GM18873 (cell line): ENCODE results near the gene UBE2E2.
"Not testable (repeated sequence)": the region's sequence is repeated elsewhere in the genome, so short reads cannot be mapped to it uniquely, and the experiment has no call there.

Experiments
- ATAC-seq: cut with Tn5 transposase; IDR thresholded peaks from one replicate; pipeline ENCODE4 v1.9.1; 2021; ENCODE audit warnings: mild to moderate bottlenecking, moderate library complexity, moderate number of reproducible peaks; ENCODE audit not compliant: unreplicated experiment, low FRiP score

The UBE2E2 gene

DNA sequence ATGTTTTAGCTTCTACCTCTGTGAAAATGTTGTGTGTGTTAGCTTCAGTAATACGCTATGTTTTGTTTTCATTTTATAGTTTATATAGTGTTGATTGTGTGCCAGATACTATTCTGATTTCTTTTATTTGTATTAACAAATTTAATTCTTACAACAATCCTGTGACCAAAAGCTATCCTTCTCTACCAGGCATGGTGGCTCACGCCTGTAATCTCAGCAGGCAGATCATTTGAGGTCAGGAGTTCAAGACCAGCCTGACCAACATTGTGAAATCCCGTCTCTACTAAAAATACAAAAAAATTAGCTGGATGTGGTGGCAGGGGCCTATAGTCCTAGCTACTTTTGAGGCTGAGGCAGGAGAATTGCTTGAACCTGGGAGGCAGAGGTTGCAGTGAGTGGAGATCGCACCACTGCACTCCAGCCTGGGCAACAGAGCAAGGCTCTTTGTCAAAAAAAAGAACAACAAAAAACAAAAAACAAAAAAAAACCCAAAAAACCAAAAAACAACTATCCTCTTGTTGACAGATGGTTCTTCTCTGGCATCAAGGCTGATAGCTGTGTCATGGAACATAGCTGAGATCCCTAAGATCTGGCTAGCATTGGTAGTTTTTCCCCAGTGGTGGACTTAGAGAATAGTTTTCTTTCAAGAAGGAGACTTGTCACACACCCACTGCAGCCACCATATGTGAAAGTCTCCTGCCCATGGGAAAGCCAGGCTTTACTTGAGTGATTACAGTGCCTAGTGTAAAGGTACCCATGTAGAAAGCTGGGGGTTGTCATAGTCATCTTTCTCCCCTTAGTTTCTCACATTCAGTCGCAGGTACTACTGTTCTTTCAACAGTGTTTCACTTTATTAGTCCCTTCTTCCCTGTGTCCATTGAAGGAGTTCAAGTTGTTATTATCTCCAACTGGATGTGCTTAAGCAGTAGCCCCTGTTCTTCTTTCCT lies 116.5 kb downstream of the UBE2E2 start:
- no peak for ATAC-seq

- ATAC-seq = no peak
Measured at GRCh38 chr3:23320586-23321570, 117.8 kb downstream of the UBE2E2 start.

- ATAC-seq = no peak
Measured at GRCh38 chr3:23324745-23325144, 121.6 kb downstream of the UBE2E2 start.

- peak; percentile 56 for ATAC-seq
Measured at GRCh38 chr3:23325466-23326065, 122.4 kb downstream of the UBE2E2 start.

- no peak for ATAC-seq
Measured at GRCh38 chr3:23329471-23330105, 126.5 kb downstream of the UBE2E2 start.

DNA sequence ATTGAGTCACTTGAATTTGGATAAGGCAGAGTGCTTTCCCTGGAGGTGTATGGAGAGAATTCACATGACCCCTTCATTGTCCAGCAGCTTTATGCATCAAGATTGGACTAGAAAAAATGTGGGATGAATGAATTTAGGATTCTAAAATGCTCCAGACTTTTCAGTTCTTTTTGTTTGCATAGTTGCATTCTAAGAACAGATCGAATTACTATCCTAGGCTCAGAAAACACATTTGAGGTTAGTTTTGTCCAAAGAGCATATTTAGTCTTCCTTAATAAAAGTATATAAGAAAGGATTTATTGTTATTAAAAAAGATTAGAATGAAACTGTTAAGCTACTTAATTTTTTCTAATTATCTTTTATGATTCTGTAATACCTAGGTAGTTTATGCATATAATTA lies 127.4 kb downstream of the UBE2E2 start:
- no peak for ATAC-seq

DNA sequence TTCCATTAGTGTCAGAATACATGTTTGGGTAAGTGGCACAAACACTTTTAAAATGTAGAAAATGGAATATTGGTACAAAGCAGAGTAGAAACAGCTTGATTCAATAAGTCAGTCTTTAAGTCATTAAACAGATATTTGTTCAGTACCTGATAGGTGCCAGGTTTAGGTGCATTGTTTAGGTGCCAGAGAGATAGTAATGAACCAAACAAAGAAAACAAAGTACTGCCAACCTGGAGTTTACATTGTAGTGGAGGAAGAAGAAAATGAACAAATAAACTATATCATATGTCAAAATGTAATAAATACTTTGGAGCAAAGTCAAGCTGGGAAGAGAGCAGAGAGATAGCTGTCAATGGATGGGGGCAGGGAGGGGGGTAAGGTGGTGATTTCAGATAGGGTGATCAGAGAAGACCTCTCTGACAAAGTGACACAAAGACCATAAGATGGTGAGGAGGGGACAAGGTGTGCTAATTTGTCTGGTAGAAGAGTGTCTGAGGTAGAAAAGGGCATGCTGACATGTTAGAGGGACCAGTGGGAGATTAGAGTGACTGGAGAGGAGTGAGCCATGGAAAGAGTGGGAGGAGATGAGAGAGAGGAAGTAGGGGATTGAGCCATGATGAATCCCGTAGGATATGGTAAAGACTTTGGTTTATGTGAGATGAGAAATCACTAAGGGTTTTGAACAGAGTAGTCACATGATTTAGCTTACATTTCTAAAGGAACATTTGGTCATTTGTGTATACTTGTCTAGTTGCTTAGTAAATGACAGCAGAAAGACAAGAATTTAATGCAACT lies 128.2 kb downstream of the UBE2E2 start:
- no peak for ATAC-seq

GRCh38 chr3:23333633-23334032 lies 130.5 kb downstream of the UBE2E2 start:
- no peak for ATAC-seq

DNA sequence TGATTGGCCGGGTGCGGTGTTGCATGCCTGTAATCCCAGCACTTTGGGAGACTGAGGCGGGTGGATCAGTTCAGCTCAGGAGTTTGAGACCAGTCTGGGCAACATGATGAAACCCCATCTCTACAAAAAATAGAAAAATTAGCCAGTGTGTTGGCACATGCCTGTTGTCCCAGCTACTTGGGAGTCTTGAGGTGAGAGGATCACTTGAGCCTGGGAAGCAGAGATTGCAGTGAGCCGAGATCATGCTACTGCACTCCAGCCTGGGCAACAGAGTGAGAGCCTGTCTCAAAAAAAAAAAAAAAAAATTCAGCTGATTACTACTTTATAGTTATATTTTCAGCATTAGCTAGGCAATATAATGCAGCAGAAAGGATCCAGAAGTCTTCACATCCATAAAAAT lies 133.7 kb downstream of the UBE2E2 start:
- not testable (repeated sequence) for ATAC-seq

DNA sequence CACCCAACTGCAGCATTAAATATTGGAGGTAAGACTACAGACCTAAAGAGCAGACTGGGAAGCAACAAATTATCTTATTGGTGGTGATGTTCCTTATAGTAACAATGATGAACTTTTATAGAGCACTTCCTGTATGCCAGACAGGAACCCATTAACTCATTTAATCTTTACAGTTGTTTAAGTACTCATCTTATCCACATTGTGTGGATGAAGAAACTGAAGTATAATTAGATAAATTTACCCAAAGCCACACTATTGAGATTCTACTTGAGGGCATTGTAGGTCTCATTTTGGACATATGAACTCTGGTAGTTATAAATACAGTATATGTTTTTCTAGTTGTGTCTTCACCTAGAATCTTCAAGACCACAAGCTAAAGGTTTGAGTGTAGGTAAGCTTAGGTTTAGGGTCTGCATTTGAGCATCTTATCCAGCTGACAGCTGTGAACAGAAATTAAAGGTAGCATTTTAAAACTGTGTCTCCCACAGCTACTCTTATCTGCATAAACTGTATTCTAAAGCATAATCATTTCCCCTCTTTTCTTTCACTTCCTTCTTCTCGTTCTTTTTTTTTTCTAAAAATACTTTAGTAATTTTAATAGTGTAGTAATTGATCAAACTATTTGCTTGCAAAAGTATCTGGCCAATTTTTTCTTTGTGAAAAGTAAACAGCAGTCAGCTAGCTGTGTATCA lies 138.2 kb downstream of the UBE2E2 start:
- ATAC-seq = peak; percentile 57

GRCh38 chr3:23342343-23342742 lies 139.2 kb downstream of the UBE2E2 start:
- no peak for ATAC-seq

GRCh38 chr3:23343509-23343908 lies 140.4 kb downstream of the UBE2E2 start:
- ATAC-seq = no peak

DNA sequence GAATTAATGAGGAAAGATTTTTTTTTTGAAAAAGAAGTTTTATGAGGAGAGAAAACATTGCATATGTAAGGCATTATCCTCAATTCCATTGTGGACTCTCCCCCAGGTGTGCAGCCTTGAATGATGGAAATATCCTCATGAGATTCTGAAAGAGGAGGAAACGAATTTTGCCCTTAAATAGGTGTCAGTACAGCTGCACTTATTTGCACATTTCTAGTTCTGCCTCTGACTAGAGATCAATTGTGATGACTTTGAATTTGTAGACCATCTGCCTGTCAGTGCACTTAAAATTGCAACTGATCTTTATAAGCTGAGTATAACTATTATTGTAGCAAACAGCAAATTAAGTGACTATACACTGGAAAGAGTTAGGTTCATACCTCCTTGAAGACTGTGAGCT lies 141.8 kb downstream of the UBE2E2 start:
- ATAC-seq = no peak

GRCh38 chr3:23349444-23349843 lies 146.3 kb downstream of the UBE2E2 start:
- not testable (repeated sequence) for ATAC-seq

DNA sequence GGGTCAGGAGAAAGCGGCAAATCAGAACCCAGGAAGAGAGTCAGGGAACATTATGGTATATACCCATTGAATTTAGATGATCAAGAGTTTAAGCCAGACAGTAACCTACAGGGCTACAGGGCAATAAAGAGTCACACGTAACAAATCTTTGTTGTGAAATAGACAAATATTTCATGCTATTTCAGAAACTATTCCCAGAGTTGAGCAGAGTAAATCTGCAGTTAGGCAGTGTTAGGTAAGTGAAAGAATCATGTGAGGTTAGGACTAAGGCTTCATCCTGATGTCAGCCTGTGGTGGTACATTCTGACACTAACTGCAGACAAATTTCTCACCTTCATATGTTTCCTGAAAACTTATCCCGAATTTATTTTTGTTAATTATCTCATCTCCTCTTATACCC lies 153.0 kb downstream of the UBE2E2 start:
- ATAC-seq = no peak

DNA sequence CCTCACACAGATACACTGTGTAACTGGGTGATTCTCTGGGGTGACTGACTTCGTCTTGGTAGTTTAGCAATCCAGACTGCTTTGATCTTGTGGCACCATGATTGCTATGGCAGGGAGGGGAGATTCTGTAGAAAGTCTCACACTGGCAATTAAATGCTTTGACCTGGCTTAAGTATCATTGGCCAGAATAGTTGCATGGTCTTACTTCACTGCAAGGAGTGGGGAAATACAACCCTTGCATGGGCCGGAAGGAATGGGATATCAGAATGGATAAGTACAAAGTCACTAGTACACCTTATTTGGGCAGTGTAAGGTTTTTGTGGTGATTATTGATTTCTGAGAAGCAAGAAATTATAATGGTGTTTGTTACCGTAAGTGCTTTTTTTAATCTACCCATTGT lies 153.8 kb downstream of the UBE2E2 start:
- no peak for ATAC-seq

DNA sequence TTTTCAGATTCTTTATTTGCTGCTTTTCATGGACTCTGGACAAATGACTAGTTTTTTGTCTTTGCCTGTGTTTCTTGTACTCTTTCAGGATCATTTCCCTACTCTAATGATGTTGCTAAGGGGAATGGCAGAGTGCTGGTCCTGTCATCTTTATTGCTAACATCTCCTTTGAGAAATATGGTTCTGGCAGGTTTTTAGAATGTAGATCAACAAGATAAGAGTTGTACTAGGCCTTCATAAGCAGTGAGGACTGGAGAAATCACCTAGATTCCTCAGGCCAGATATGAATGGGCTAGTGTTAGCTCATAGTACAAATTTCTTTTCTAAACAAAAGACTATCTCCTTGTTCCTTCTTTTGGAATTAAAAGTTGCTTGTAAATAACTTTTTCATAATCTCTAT lies 156.0 kb downstream of the UBE2E2 start:
- no peak for ATAC-seq

DNA sequence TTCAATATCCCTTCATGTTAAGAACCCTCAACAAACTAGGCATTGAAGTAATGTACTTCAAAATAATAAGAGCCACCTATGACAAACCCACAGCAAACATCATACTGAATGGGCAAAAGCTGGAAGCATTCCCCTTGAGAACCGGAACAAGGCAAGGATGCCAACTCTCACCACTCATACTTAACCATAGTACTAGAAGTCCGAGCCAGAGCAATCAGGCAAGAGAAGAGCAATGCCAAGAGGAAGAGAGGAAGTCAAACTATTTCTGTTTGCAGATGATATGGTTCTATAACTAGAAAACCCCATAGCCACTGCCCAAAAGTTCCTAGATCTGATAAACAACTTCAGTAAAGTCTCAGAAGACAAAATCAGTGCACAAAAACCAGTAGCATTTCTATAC lies 161.9 kb downstream of the UBE2E2 start:
- ATAC-seq = no peak

DNA sequence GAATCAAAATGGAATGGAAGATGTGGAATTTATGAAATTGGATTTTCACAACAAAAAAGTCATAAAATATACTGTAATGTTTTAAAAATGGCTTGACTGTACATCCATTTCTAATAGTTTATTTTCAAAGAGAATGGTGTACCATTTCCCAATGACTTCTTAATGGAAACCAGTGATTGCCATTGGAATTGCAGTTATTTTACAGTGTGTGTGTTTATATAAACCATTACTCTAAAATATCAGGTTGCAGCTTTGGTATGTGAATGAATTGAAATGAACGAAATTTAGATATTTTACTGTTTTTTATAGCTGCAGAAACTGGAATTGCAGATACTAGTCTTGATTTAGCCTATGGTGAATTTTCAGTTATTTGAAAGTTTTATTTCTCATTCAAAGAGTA lies 165.6 kb downstream of the UBE2E2 start:
- ATAC-seq = no peak
